H9 (cell line): Measurements from ENCODE around the gene ANKRD28. TPM values are rescaled to one million over a fixed set of nuclear protein-coding genes. Genes with fewer than 3 reads are reported as not detected.

Experiments
- DNase-seq: peaks from one replicate; pipeline ENCODE4 v3.0.0-alpha.2; 2017
- H2AFZ ChIP-seq: one replicate; pipeline ENCODE4 v1.6.1; 2013; ENCODE audit warnings: mild to moderate bottlenecking, low read length, control low read depth, moderate library complexity
- H2AK5ac ChIP-seq: 2 replicates; pipeline ENCODE4 v1.6.1; 2013; ENCODE audit warnings: low read length, control low read depth, mixed read lengths; ENCODE audit not compliant: insufficient read length
- H2BK120ac ChIP-seq: one replicate; pipeline ENCODE4 v1.6.1; 2013; ENCODE audit warnings: low read depth, mild to moderate bottlenecking, low read length, control low read depth, inconsistent platforms; ENCODE audit not compliant: poor library complexity, severe bottlenecking
- H2BK12ac ChIP-seq: 2 replicates; pipeline ENCODE4 v1.6.1; 2013; ENCODE audit warnings: low read length, control low read depth, mixed read lengths, low read depth; ENCODE audit not compliant: insufficient read length
- H2BK15ac ChIP-seq: 2 replicates; pipeline ENCODE4 v1.6.1; 2013; ENCODE audit warnings: low read depth, low read length, control low read depth
- H2BK20ac ChIP-seq: one replicate; pipeline ENCODE4 v1.6.1; 2013; ENCODE audit warnings: low read depth, mild to moderate bottlenecking, low read length, control low read depth, inconsistent platforms; ENCODE audit not compliant: poor library complexity, severe bottlenecking
- H2BK5ac ChIP-seq: 2 replicates; pipeline ENCODE4 v1.6.1; 2013; ENCODE audit warnings: low read length, control low read depth, mixed read lengths; ENCODE audit not compliant: insufficient read length
- H3K14ac ChIP-seq: 2 replicates; pipeline ENCODE4 v1.6.1; 2013; ENCODE audit warnings: low read length, control low read depth; ENCODE audit not compliant: insufficient read depth
- H3K18ac ChIP-seq: 2 replicates; pipeline ENCODE4 v1.6.1; 2013; ENCODE audit warnings: low read depth, mild to moderate bottlenecking, mixed read lengths, low read length, control low read depth; ENCODE audit not compliant: insufficient read length
- H3K23ac ChIP-seq: 2 replicates; pipeline ENCODE4 v1.6.1; 2013; ENCODE audit warnings: low read length, control low read depth, mixed read lengths, low read depth; ENCODE audit not compliant: insufficient read length
- H3K23me2 ChIP-seq: 2 replicates; pipeline ENCODE4 v1.6.1; 2013; ENCODE audit warnings: low read depth, mild to moderate bottlenecking, mixed read lengths, low read length, control low read depth; ENCODE audit not compliant: insufficient read length, poor library complexity, severe bottlenecking
- H3K27ac ChIP-seq: 2 replicates; pipeline ENCODE4 v1.5.1; 2013; ENCODE audit warnings: low read length, control low read depth, mixed read lengths, low read depth; ENCODE audit not compliant: insufficient read length
- H3K27me3 ChIP-seq: 2 replicates; pipeline ENCODE4 v1.6.1; 2013; ENCODE audit warnings: low read length, control low read depth, inconsistent platforms; ENCODE audit not compliant: insufficient read depth
- H3K4ac ChIP-seq: 2 replicates; pipeline ENCODE4 v1.6.1; 2013; ENCODE audit warnings: low read depth, mild to moderate bottlenecking, control low read depth, inconsistent platforms, low read length, moderate library complexity
- H3K4me1 ChIP-seq: 2 replicates; pipeline ENCODE4 v1.6.1; 2013; ENCODE audit warnings: low read length, control low read depth, inconsistent platforms; ENCODE audit not compliant: insufficient read depth
- H3K4me2 ChIP-seq: 2 replicates; pipeline ENCODE4 v1.6.1; 2013; ENCODE audit warnings: low read length, control low read depth, mixed read lengths; ENCODE audit not compliant: insufficient read length, insufficient read depth
- H3K56ac ChIP-seq: 2 replicates; pipeline ENCODE4 v1.6.1; 2013; ENCODE audit warnings: low read depth, mild to moderate bottlenecking, mixed read lengths, low read length, control low read depth; ENCODE audit not compliant: insufficient read length
- H3K79me1 ChIP-seq: 2 replicates; pipeline ENCODE4 v1.6.1; 2013; ENCODE audit warnings: low read depth, mild to moderate bottlenecking, moderate library complexity, low read length, control low read depth, inconsistent platforms; ENCODE audit not compliant: insufficient read depth, poor library complexity, severe bottlenecking
- H3K79me2 ChIP-seq: 2 replicates; pipeline ENCODE4 v1.6.1; 2013; ENCODE audit warnings: low read length, control low read depth, inconsistent platforms; ENCODE audit not compliant: insufficient read depth
- H3K9ac ChIP-seq: 2 replicates; pipeline ENCODE4 v1.6.1; 2013; ENCODE audit warnings: low read length, control low read depth, mixed read lengths; ENCODE audit not compliant: insufficient read length; ENCODE audit errors: extremely low read depth
- H3K9me3 ChIP-seq: one replicate; pipeline ENCODE4 v1.6.1; 2013; ENCODE audit warnings: low read depth, low read length, inconsistent platforms; ENCODE audit not compliant: control insufficient read depth
- H3T11ph ChIP-seq: one replicate; pipeline ENCODE4 v1.6.1; 2013; ENCODE audit warnings: mild to moderate bottlenecking, low read length, control low read depth, inconsistent platforms
- H4K20me1 ChIP-seq: one replicate; pipeline ENCODE4 v1.6.1; 2013; ENCODE audit not compliant: control insufficient read depth, insufficient read length, insufficient read depth
- H4K5ac ChIP-seq: 2 replicates; pipeline ENCODE4 v1.6.1; 2013; ENCODE audit warnings: low read depth, mild to moderate bottlenecking, mixed read lengths, low read length, control low read depth; ENCODE audit not compliant: insufficient read length
- H4K8ac ChIP-seq: replicated peaks from 2 replicates; pipeline ENCODE4 v1.6.1; 2013; ENCODE audit warnings: low read length, control low read depth, mixed read lengths, low read depth; ENCODE audit not compliant: insufficient read length
- H4K91ac ChIP-seq: 2 replicates; pipeline ENCODE4 v1.6.1; 2013; ENCODE audit warnings: low read depth, mild to moderate bottlenecking, moderate library complexity, mixed read lengths, low read length, control low read depth; ENCODE audit not compliant: insufficient read length
- H3K27ac Mint-ChIP-seq, 3 experiments: 2 replicates in 2 of 3; 3 replicates in 1 of 3; pipeline ENCODE4 v1.8.0; 2020 to 2021; ENCODE audit warnings: mixed read lengths in 3 of 3, mild to moderate bottlenecking in 1 of 3, moderate library complexity in 1 of 3
- H3K27me3 Mint-ChIP-seq: 2 replicates; pipeline ENCODE4 v1.8.0; 2021; ENCODE audit warnings: low read depth, mild to moderate bottlenecking, moderate library complexity, mixed read lengths
- H3K36me3 Mint-ChIP-seq, 3 experiments: 2 replicates in 2 of 3; 3 replicates in 1 of 3; pipeline ENCODE4 v1.8.0; 2020 to 2021; ENCODE audit warnings: low read depth in 3 of 3, mixed read lengths in 3 of 3; ENCODE audit not compliant: insufficient read depth in 1 of 3
- H3K4me1 Mint-ChIP-seq, 2 experiments: 2 replicates each; pipeline ENCODE4 v1.8.0; 2020; ENCODE audit warnings: mixed read lengths in 2 of 2
- H3K4me3 Mint-ChIP-seq, 2 experiments: 2 replicates in 1 of 2; 3 replicates in 1 of 2; pipeline ENCODE4 v1.8.0; 2020 to 2021; ENCODE audit warnings: mild to moderate bottlenecking in 2 of 2, mixed read lengths in 2 of 2, moderate library complexity in 1 of 2
- H3K9me3 Mint-ChIP-seq, 2 experiments: 2 replicates in 1 of 2; 3 replicates in 1 of 2; pipeline ENCODE4 v1.8.0; 2020; ENCODE audit warnings: mild to moderate bottlenecking in 2 of 2, mixed read lengths in 2 of 2, moderate library complexity in 1 of 2
- CTCF ChIP-seq: fragments of 200-600 bp; sonication (generic); conservative IDR thresholded peaks from 3 replicates; pipeline ENCODE4 v1.8.0; 2021; ENCODE audit warnings: antibody characterized with exemption, mild to moderate bottlenecking
- total RNA-seq: library from RNA; stranded (reverse); gene quantifications from 2 replicates; pipeline ENCODE4 v1.2.1, GENCODE V29; 2021

The ANKRD28 gene
- total RNA-seq, 1 experiment from 2014 or later: 59.0 TPM

- no peak overlapping the region for H3K9ac ChIP-seq
- no peak overlapping the region for H3K4ac ChIP-seq
- Mint-ChIP-seq H3K27ac (no peak overlapping the region; a peak in 1 of 7 replicates), H3K27me3 (no peaks in the 10 kb centered on the region), H3K4me3 (no peak overlapping the region), H3K4me1 (peaks cover 18 to 20% of the 10 kb centered on the region in 2 experiments), H3K9me3 (peaks cover 6 to 16% of the 10 kb centered on the region in 2 experiments), H3K36me3 (peaks cover 14 to 26% (median 17%) of the 10 kb centered on the region in 3 experiments)
- H4K91ac ChIP-seq: no peak overlapping the region
- H3K79me2 ChIP-seq: peaks cover 25% of the 10 kb centered on the region; the same call in 1 of the 2 replicates
- no peaks in the 10 kb centered on the region for H3K27me3 ChIP-seq
- no peak overlapping the region for H2AFZ ChIP-seq
- no peak overlapping the region for H3T11ph ChIP-seq
- H3K23ac ChIP-seq: no peak overlapping the region
- H4K8ac ChIP-seq: no peak overlapping the region
- H3K27ac ChIP-seq: no peak overlapping the region
- no peak overlapping the region for H3K14ac ChIP-seq
- no peak overlapping the region for H4K5ac ChIP-seq
- no peak overlapping the region for H2BK15ac ChIP-seq
- no peak overlapping the region for H2BK120ac ChIP-seq
- no peaks in the 10 kb centered on the region; the same call in 1 of the 2 replicates for H3K4me1 ChIP-seq
- H3K79me1 ChIP-seq: peaks cover 5% of the 10 kb centered on the region
- H4K20me1 ChIP-seq: no peaks in the 10 kb centered on the region
- no peak overlapping the region for H3K4me2 ChIP-seq
- no peak overlapping the region for H2BK20ac ChIP-seq
- H3K9me3 ChIP-seq: no peaks in the 10 kb centered on the region
- no peak overlapping the region for H3K56ac ChIP-seq
- TF ChIP-seq CTCF: no peak
- no peak overlapping the region for H2AK5ac ChIP-seq
- no peak overlapping the region for H2BK5ac ChIP-seq
- H2BK12ac ChIP-seq: no peak overlapping the region
- no peak overlapping the region for H3K18ac ChIP-seq
- no peaks in the 10 kb centered on the region for H3K23me2 ChIP-seq
- no peak for DNase-seq
These were observed 49.5 kb upstream of the ANKRD28 start for GRCh38 chr3:15847239-15847638.
